Stimulated activated CD8-positive, alpha-beta memory T cell treated with anti-CD3 and anti-CD28 coated beads, Interleukin-12 subunit alpha, Interleukin-12 subunit beta, amount 100 ng/mL, for 1 hour (primary cell): Measurements from ENCODE around the gene MAP3K5.

Experiments used
- DNase-seq: peaks from one replicate; pipeline ENCODE4 v3.0.0-alpha.2; 2020; ENCODE audit warnings: low read depth

The MAP3K5 gene

GRCh38 chr6:136538836-136539235 is 253.4 kb downstream of the MAP3K5 start:
- DNase-seq, result no peak

DNA sequence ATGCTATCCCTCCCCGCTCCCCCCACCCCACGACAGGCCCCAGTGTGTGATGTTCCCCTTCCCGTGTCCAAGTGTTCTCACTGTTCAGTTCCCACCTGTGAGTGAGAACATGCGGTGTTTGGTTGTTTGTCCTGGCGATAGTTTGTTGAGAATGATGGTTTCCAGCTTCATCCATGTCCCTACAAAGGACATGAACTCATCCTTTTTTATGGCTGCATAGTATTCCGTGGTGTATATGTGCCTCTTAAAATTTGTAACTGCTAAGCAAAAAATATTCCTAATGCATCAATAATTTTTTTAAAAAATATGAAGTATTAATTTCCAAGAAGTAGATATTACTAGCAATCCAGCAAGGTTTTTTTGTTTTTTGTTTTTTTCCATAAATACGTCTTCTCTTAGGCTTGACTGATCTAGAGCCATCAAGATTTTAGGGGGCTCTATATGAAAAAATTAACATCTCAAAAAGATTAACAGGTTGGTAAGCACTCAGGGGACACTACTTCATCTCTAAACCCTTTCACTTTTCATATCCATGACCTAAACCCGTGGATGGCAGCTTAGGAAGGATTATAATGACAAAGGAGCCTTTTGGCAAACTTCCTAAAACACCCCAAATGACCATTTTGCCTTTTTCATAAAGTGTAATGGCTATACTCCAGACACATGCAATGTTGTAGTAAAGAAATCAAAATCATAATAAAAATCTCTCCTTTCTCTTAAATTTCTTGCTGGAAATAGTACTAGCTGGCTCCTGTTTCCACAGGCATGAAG is 256.2 kb downstream of the MAP3K5 start:
- no peak for DNase-seq

DNA sequence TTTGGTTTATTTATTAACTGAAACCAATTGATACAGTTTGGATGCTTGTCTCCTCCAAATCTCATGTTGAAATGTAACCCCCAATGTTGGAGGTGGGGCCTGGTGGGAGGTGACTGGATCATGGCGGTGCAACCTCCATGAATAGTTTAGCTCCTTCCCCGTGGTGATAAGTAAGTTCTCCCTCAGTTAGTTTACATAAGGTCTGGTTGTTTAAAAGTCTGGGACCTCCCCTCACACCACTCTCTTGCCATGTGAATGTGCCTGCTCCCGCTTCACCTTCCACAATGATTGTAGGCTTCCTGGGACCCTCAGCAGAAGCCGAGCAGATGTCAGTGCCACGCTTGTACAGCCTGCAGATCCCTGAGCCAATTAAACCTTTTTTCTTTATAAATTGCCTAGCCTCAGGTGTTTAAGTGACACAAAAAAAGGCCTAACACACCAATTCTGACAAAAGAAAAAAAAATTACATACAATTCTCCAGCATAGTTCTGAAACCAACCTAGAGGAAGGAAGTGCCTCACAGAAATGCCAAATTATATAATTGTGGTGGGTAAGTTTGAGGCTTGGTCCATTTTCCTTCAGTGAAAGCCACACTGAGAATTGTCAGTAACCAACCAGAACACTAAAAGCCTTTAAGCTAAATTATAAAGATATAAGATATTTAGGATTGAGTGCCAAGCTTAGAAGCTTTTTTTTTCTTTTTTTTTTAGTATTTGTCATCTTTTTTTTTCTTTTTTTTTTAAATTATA is 257.1 kb downstream of the MAP3K5 start:
- DNase-seq, result no peak

GRCh38 chr6:136534268-136534667 is 258.0 kb downstream of the MAP3K5 start:
- DNase-seq, result no peak

DNA sequence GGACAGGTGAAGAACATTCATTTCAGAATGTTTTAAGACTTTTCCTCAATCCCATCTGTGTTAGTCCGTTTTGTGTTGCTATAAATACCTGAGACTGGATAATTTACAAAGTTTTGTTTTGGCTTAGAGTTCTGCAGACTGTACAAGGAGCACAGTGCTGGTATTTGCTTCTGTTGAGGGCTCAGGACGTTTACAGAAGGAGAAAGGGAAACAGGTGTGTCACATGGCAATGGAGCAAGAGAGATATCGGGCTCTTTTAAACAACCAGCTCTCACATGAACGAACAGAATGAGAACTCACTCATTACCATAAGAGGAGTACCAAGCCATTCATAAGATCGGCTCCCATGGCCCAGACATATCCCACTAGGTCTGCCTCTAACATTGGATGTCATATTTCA is 258.8 kb downstream of the MAP3K5 start:
- DNase-seq, result no peak

DNA sequence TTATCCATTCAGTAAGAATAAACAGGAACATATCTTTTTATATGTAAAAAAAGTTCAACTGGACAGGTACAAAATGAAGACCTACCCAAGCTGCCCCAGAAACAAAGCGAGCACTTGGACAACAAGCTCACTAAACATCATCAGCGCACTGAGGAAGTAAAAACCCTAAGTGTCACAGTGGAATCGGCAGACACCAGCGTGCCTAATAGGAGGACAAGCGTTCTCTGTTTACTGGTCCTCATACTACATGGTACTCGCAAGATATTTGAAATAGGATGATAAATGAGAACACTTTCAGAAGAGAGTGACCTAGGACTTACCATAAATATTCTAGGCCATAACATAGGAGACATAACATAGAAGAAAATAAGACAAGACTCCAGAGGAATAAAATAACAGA is 260.2 kb downstream of the MAP3K5 start:
- no peak for DNase-seq

- no peak for DNase-seq
Measured at GRCh38 chr6:136529710-136530109, 262.6 kb downstream of the MAP3K5 start.

- no peak for DNase-seq
Measured at GRCh38 chr6:136528477-136528876, 263.8 kb downstream of the MAP3K5 start.

GRCh38 chr6:136527831-136528230 is 264.4 kb downstream of the MAP3K5 start:
- DNase-seq, result no peak

DNA sequence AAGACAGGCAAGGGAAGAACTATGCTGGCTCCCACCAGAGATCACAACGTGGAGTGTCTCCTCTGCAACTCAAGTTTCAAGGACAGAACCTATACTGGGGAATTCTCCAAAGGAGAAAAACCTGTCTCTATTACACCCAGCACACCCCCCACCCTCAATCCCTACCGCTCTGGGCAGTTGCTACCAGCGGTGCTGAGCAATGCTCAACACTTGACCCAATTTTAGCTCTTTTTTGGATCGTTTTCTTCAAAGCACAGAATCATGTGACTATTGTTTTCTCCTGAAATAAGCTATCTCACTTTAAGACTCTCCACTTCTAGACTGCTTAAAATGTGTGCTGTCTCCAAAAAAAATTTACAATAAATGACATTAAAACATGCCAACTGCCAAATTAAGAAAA is 265.3 kb downstream of the MAP3K5 start:
- DNase-seq, result no peak

DNA sequence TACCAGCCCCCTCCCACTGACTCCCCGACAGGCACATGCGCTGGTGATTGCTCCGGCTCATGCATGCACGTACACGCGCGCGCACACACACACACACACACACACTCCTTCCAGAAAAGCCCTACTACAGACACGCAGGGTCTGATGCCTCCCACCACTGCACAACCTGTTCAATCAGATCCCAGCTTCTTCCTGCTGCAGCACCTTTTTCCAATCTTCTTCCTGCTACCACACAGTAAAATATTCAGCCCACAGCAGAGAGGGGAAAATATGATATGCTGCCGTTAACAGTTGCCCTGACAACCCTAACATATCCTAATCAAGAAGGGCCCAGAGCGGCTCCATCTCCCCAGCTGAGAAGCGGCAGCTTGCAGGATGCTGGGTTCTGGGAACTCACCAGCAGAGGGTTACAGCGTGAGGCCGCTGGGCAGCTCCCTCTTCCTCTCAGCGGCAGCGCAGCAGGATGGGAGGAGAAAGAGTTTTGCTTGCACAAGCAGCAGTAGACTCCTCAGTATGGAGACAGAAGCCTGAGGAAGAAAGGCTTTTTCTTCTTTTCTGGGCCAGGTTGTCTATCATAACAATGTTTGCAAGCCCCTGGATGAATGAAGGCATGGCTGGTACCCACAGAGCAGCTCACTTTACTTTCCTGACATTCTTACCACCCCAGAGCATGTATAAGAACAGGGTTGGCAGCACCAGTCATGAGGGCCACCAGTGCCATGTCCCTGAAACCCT is 265.9 kb downstream of the MAP3K5 start:
- no peak for DNase-seq

- no peak for DNase-seq
Measured at GRCh38 chr6:136525586-136526195, 266.6 kb downstream of the MAP3K5 start.

DNA sequence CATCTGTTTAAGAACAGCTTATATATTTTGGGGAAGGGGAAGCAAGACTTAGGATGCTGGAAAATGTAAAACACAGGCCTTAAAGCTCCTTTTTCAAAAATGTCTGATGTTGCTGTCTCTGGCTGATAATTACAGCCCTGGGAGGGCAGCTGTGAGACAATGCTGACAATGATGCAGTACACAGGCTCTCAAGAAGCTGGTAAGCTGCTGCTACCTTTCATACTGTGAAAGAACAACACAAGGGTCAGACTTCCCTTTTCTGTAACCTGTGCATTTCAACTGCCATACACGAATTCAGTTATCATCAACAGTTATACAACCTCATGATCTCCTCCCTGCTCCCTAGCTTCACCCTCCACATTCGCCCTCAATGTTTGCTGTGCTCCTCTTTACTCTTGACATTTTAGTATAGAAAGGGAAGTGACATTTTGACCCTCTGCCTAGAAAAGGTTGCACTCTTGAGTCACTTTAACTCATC is 267.3 kb downstream of the MAP3K5 start:
- no peak for DNase-seq

GRCh38 chr6:136524339-136524935 is 267.8 kb downstream of the MAP3K5 start:
- DNase-seq, result no peak

DNA sequence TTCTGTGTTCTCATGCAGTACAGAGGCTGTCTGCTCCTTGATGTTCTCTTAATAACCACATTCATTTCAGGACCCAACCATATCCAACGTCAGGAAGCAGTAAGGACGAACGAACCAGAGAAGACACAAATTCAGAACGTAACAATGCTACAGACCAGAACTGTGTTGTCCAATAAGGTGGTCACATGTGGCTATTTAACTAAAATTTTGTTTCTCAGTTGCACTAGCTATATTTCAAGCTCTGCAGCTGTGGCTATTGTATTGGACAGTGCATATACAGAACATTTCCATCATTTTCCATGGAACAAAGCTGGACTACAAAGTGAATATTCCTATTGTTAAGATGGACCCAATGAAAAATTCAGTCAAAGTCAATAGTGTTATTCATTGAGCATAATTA is 269.1 kb downstream of the MAP3K5 start:
- no peak for DNase-seq

GRCh38 chr6:136522636-136523035 is 269.6 kb downstream of the MAP3K5 start:
- DNase-seq, result no peak

DNA sequence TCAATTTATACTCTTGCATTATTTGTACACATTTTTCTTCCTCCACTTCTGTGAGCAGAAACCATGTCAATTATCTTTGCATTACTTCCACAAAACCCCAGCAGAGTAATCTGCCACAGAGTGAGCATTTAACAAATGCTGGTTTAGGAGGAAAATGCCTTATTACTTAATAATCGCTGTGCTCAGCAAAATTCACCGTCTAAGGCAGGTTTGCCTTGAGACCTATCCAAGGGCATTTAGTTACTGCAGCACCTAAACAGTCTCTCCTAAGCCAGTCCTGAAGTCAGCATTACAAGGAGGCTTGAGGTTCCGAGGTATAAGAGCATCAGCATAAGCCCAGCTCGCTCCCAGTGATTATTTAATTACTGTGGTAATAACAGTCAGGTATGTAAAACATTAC is 270.4 kb downstream of the MAP3K5 start:
- no peak for DNase-seq

GRCh38 chr6:136521427-136521826 is 270.9 kb downstream of the MAP3K5 start:
- no peak for DNase-seq

DNA sequence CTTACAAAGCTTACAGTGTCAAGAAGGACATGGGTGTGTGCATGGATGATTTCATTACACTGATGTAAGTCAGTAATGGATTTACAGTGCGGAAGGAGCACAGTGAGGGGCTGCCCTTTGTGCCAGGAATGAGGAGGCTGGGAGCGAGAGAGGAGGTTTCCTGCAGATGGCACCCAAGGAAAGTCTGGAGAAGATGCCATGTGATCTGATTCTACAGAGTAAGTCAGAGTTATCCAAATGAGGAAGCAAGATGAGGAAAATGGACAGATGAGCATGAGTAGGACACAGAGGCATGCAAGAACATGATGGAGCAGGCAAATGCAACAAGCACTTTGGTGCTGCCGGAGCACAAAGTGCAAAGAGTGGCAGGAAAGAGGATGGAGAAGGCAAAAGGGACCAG is 271.8 kb downstream of the MAP3K5 start:
- no peak for DNase-seq

GRCh38 chr6:136517582-136517981 is 274.7 kb downstream of the MAP3K5 start:
- DNase-seq, result no peak

DNA sequence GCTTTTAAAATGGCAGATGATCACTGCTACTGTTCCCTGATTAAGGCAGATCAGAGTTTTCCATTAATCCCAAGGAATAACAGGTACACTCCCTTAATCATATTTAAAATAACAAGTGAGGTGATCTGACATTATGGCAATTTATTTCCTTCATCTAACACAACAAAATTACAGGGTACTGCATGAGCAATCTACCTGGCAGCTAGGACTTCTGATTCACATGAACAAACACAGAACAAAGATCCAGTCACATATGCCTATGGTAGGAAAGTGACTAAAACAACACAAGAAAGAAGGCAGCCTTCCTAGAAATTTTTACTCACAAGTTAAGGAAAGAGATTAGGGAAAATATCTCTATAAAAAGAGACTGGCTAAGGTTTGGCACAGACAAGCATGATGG is 275.3 kb downstream of the MAP3K5 start:
- no peak for DNase-seq

- no peak for DNase-seq
Measured at GRCh38 chr6:136514591-136514990, 277.7 kb downstream of the MAP3K5 start.
